ENCODE data around the gene PPDPF. TPM values are rescaled to one million over a fixed set of nuclear protein-coding genes. Genes with fewer than 3 reads are reported as not detected.

The PPDPF gene
- total RNA-seq, 1 donor from 2014 or later: 4.1 TPM

DNA sequence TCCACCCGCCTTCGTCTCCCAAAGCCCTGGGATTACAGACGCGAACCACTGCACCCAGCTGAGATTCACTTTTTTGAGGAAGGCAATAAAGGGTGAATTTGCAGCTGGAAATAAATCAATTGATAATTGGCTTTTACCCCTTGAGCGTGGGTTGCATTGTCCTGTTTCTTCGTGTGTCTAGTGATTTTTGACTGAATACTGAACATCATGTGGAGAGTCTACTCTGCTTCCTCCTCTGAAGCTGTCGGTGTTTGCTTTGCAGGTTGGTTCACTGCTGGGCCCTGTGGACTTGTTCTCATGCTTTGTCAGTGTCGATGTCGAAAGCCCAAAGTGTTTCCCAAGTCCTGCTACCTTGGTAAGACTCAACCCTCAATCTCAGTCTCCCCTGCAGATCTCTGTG, 15.9 kb upstream of the PPDPF start:
- no peak for DNase-seq (ENCODE audit: low spot score)
- no peak overlapping the region for H3K4me3 Mint-ChIP-seq
- H3K4me1 ChIP-seq: no peaks in the 10 kb centered on the region
- H2AFZ ChIP-seq (replicated peaks): no peak overlapping the region
- H3K4me2 ChIP-seq: no peak overlapping the region
- no peaks in the 10 kb centered on the region for H3K9me3 ChIP-seq (ENCODE audit: low read depth)
- H3K27ac Mint-ChIP-seq: no peak overlapping the region
- H3K4me1 Mint-ChIP-seq: peaks cover 7% of the 10 kb centered on the region
- H3K27ac ChIP-seq: no peak overlapping the region
- peaks cover 3% of the 10 kb centered on the region for H3K36me3 Mint-ChIP-seq
- peaks cover 30% of the 10 kb centered on the region for H3K9me3 Mint-ChIP-seq
- H4K20me1 ChIP-seq (ENCODE audit: low read depth): peaks cover 3% of the 10 kb centered on the region
- H3K79me2 ChIP-seq (ENCODE audit: low read depth): no peaks in the 10 kb centered on the region
- peaks cover 53% of the 10 kb centered on the region for H3K27me3 ChIP-seq
- H3K36me3 ChIP-seq: no peaks in the 10 kb centered on the region
- TF ChIP-seq EZH2phosphoT487 (IDR thresholded peaks at IDR 0.05) (no peak), EZH2 (IDR thresholded peaks at IDR 0.05) (no peak), CTCF (IDR thresholded peaks at IDR 0.05) (no peak)
- no peak overlapping the region for H3K9ac ChIP-seq
- no peak overlapping the region for H3K4me3 ChIP-seq
- H3F3A ChIP-seq (ENCODE audit: low read depth): peaks cover 6% of the 10 kb centered on the region
- peaks cover 11% of the 10 kb centered on the region for H3K27me3 Mint-ChIP-seq (ENCODE audit: insufficient read depth, low read depth)

GRCh38 chr20:63505281-63505680, 15.3 kb upstream of the PPDPF start:
- peaks cover 47% of the 10 kb centered on the region for H3K27me3 ChIP-seq
- peaks cover 7% of the 10 kb centered on the region for H3K4me1 Mint-ChIP-seq
- H3K9ac ChIP-seq: no peak overlapping the region
- no peak overlapping the region for H3K27ac ChIP-seq
- peaks cover 30% of the 10 kb centered on the region for H3K9me3 Mint-ChIP-seq
- no peak overlapping the region for H3K27ac Mint-ChIP-seq
- H4K20me1 ChIP-seq (ENCODE audit: low read depth): peaks cover under 1% of the 10 kb centered on the region
- H3K4me3 ChIP-seq: no peak overlapping the region
- H3K4me3 Mint-ChIP-seq: no peak overlapping the region
- no peak for TF ChIP-seq CTCF (IDR thresholded peaks at IDR 0.05)
- TF ChIP-seq EZH2phosphoT487 (IDR thresholded peaks at IDR 0.05): no peak
- no peak for TF ChIP-seq EZH2 (IDR thresholded peaks at IDR 0.05)
- H3K27me3 Mint-ChIP-seq (ENCODE audit: insufficient read depth, low read depth): peaks cover 12% of the 10 kb centered on the region
- H3F3A ChIP-seq (ENCODE audit: low read depth): peaks cover 6% of the 10 kb centered on the region
- no peak overlapping the region for H3K4me2 ChIP-seq
- no peaks in the 10 kb centered on the region for H3K9me3 ChIP-seq (ENCODE audit: low read depth)
- H3K36me3 ChIP-seq: no peaks in the 10 kb centered on the region
- H2AFZ ChIP-seq (replicated peaks): no peak overlapping the region
- H3K36me3 Mint-ChIP-seq: peaks cover 3% of the 10 kb centered on the region
- H3K4me1 ChIP-seq: no peaks in the 10 kb centered on the region
- H3K79me2 ChIP-seq (ENCODE audit: low read depth): no peaks in the 10 kb centered on the region
- no peak for DNase-seq (ENCODE audit: low spot score)

DNA sequence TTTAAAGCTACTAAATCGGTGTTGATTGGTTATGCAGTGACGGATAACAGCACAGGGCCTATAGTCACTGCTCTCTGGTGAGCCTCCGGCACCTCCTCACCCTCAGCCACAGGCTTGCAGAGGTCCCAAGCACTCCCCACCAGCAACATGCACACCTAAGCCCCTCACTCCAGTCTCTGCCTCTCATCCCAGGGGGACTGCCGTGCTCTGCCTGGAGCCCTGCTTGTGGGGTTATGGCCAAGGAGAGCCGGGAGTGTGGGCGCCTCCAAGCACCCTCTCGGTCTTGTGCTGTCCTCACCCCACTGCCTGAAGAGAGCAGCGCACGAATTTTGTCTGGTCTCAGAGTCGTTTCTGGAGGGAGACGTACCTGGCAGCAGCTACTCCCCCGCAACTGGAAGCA, 14.8 kb upstream of the PPDPF start:
- Mint-ChIP-seq H3K4me1 (peaks cover 7% of the 10 kb centered on the region), H3K9me3 (peaks cover 30% of the 10 kb centered on the region), H3K27ac (no peak overlapping the region), H3K4me3 (no peak overlapping the region), H3K27me3 (ENCODE audit: insufficient read depth, low read depth) (peaks cover 13% of the 10 kb centered on the region), H3K36me3 (peaks cover 3% of the 10 kb centered on the region)
- H4K20me1 ChIP-seq (ENCODE audit: low read depth): no peaks in the 10 kb centered on the region
- H3F3A ChIP-seq (ENCODE audit: low read depth): peaks cover 6% of the 10 kb centered on the region
- H3K36me3 ChIP-seq: no peaks in the 10 kb centered on the region
- H3K27me3 ChIP-seq: peaks cover 45% of the 10 kb centered on the region
- H3K79me2 ChIP-seq (ENCODE audit: low read depth): no peaks in the 10 kb centered on the region
- no peak overlapping the region for H3K27ac ChIP-seq
- DNase-seq (ENCODE audit: low spot score): no peak
- TF ChIP-seq CTCF (IDR thresholded peaks at IDR 0.05) (no peak), EZH2phosphoT487 (IDR thresholded peaks at IDR 0.05) (no peak), EZH2 (IDR thresholded peaks at IDR 0.05) (no peak)
- no peak overlapping the region for H3K4me3 ChIP-seq
- no peak overlapping the region for H3K9ac ChIP-seq
- H3K4me1 ChIP-seq: no peaks in the 10 kb centered on the region
- no peak overlapping the region for H2AFZ ChIP-seq (replicated peaks)
- H3K4me2 ChIP-seq: no peak overlapping the region
- H3K9me3 ChIP-seq (ENCODE audit: low read depth): no peaks in the 10 kb centered on the region
